Measurements from ENCODE around the gene STIP1. TPM values are rescaled to one million over a fixed set of nuclear protein-coding genes. Genes with fewer than 3 reads are reported as not detected.

Gene STIP1
- total and polyA plus RNA-seq, 9 of the 15 experiments (the other 6 are each of a cell fraction or from before 2014, with no cell fraction given) = 58.1 to 465 (median 346) TPM

- no peak for TF ChIP-seq U2AF2 (optimal IDR thresholded peaks at IDR 0.05; ENCODE audit: low read depth, low read length)
- TF ChIP-seq FOSL1 (tag; conservative IDR thresholded peaks at IDR 0.05) = no peak
- TF ChIP-seq ZC3H11A (IDR thresholded peaks at IDR 0.05; ENCODE audit: low read depth, low read length) = no peak
- TF ChIP-seq MTF1 (CRISPR knock-in tag; IDR thresholded peaks at IDR 0.05; ENCODE audit: borderline replicate concordance) = no peak
- TF ChIP-seq ZC3H8 (IDR thresholded peaks at IDR 0.05) = no peak
- TF ChIP-seq ZBTB8A (IDR thresholded peaks at IDR 0.05; ENCODE audit: partially characterized antibody) = no peak
- no peak for TF ChIP-seq SMARCA4 (IDR thresholded peaks at IDR 0.05)
- no peak for TF ChIP-seq FUS (optimal IDR thresholded peaks at IDR 0.05; ENCODE audit: low read depth, low read length)
- no peak for TF ChIP-seq SMAD3 (CRISPR knock-in tag; conservative IDR thresholded peaks at IDR 0.05)
- TF ChIP-seq ZNF589 (CRISPR knock-in tag; IDR thresholded peaks at IDR 0.05; ENCODE audit: low read depth) = 0 out of 2 replicates have a peak, but pooled peaks have one; percentile 19
- TF ChIP-seq MXI1 (IDR thresholded peaks at IDR 0.05; ENCODE audit: low read depth, low read length) = peak; percentile 63
- no peak for TF ChIP-seq HDAC6 (IDR thresholded peaks at IDR 0.05; ENCODE audit: low read depth, low read length)
- TF ChIP-seq KDM5B (IDR thresholded peaks at IDR 0.05; ENCODE audit: insufficient replicate concordance, low read depth, low read length) = peak; percentile 62
- peak; percentile 86 to 95 for TF ChIP-seq E2F6 (IDR thresholded peaks at IDR 0.05; ENCODE audit: borderline replicate concordance in 1 of 2, extremely low read depth in 1 of 2, insufficient read depth in 1 of 2, insufficient read length in 1 of 2, low read depth in 1 of 2, low read length in 1 of 2, poor library complexity in 1 of 2, severe bottlenecking in 1 of 2)
- TF ChIP-seq ZNF655 (CRISPR knock-in tag; IDR thresholded peaks at IDR 0.05) = no peak
- no peak for TF ChIP-seq TBL1XR1 (IDR thresholded peaks at IDR 0.05; ENCODE audit: low read length in 2 of 2)
- no peak for TF ChIP-seq FOXA1 (IDR thresholded peaks at IDR 0.05; ENCODE audit: borderline replicate concordance)
- TF ChIP-seq PRMT5 (CRISPR knock-in tag; IDR thresholded peaks at IDR 0.05) = no peak
- TF ChIP-seq SMAD4 (CRISPR knock-in tag; conservative IDR thresholded peaks at IDR 0.05) = 0 out of 2 replicates have a peak, but pooled peaks have one; percentile 67
- peak; percentile 38; the same call in 1 of the 2 replicates for TF ChIP-seq LEF1 (IDR thresholded peaks at IDR 0.05)
- TF ChIP-seq MYBL2 (IDR thresholded peaks at IDR 0.05; ENCODE audit: low read depth) = no peak
- TF ChIP-seq MYBL2 (CRISPR knock-in tag; IDR thresholded peaks at IDR 0.05; ENCODE audit: borderline replicate concordance) = no peak
- TF ChIP-seq NFE2L1 (tag; IDR thresholded peaks at IDR 0.05; ENCODE audit: borderline replicate concordance, low read depth) = no peak
- TF ChIP-seq, protein P1, sequence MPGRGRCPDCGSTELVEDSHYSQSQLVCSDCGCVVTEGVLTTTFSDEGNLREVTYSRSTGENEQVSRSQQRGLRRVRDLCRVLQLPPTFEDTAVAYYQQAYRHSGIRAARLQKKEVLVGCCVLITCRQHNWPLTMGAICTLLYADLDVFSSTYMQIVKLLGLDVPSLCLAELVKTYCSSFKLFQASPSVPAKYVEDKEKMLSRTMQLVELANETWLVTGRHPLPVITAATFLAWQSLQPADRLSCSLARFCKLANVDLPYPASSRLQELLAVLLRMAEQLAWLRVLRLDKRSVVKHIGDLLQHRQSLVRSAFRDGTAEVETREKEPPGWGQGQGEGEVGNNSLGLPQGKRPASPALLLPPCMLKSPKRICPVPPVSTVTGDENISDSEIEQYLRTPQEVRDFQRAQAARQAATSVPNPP (IDR thresholded peaks at IDR 0.05; ENCODE audit: borderline replicate concordance, insufficient read depth, insufficient read length) = no peak
- TF ChIP-seq PHF21A (IDR thresholded peaks at IDR 0.05; ENCODE audit: borderline replicate concordance, low read depth) = no peak
- TF ChIP-seq ZSCAN29 (IDR thresholded peaks at IDR 0.05) = no peak
- no peak for TF ChIP-seq NFIC (IDR thresholded peaks at IDR 0.05)
Measured at GRCh38 chr11:64246871-64247728, 61.1 kb downstream of the STIP1 start, which contains the start of gene PPP1R14B (continued).
